NCI-H1092 (cell line): Measurements from ENCODE around the gene LRRTM3.
A peak's percentile ranks its signal among the peaks of the same experiment; 100 is the strongest.

ENCODE experiments used
- DNase-seq: peaks from one replicate; lab custom pipeline; 2025; lab: John Stamatoyannopoulos, UW

Gene LRRTM3

DNA sequence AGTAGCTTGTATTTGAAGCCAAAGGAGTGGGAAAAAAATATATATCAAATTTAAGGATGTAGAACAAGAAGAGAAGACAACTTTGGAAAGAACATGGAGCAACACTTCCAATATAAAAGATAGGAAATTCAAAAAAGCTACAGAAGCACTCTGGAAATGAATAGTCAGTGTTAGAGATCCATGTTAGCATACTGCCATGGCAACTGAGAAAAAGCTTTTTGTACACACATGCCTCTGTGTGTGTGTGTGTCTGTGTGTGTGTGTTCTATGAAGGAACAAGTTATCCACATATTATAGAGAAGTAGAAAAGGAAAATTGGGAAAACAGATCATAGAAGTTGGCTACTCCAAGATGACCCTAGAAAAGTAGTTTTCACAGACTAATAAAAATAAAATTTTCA is 96.3 kb downstream of the LRRTM3 start:
- DNase-seq, result no peak

GRCh38 chr10:67033878-67034277 is 108.0 kb downstream of the LRRTM3 start:
- no peak for DNase-seq

GRCh38 chr10:67036808-67037207 is 111.0 kb downstream of the LRRTM3 start:
- DNase-seq, result no peak

- DNase-seq, result no peak
These were observed 117.2 kb downstream of the LRRTM3 start for GRCh38 chr10:67043041-67043440.

DNA sequence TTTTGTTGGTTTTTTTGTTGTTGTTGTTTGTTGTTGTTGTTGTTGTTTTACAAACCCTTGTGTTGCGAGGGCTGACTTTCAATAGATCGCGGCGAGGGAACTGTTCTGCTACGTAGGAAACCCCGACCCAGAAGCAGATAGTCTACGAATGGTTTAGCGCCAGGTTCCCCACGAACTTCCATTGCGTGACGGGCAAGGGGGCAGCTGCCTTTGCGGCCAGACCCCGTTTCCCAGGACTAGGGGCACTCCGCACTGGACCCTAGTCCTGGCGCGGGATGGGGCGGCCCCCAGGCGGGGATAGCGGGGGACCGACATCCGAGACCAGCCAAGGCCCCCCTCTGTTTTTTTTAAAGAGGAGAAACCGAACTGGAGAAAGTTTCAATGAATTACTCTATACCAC is 119.6 kb downstream of the LRRTM3 start:
- DNase-seq, result no peak

- DNase-seq, result no peak
These were observed 120.7 kb downstream of the LRRTM3 start for GRCh38 chr10:67046507-67046906.

DNA sequence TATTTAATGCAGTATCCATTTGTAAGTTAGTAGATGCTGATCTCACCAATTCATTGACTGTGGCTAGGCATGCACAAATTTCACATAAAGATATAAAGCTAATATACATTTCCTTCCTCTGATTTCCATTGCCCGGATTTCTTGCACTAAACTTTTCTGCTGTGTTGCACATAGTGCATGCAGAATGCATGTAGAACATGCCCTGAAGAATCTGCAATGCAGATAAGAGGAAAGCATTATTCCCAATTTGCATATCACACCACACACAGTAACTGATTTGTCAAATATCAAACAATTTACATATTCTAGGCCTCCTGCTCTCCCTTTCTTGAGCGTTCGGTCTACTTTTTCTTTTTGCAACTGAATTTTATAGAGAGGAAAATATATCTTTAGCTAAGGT is 124.2 kb downstream of the LRRTM3 start:
- DNase-seq, result no peak

- DNase-seq, result no peak
These were observed 124.6 kb downstream of the LRRTM3 start for GRCh38 chr10:67050415-67050814.

GRCh38 chr10:67072654-67073053 is 146.8 kb downstream of the LRRTM3 start:
- no peak for DNase-seq

GRCh38 chr10:67075491-67075971 is 149.7 kb downstream of the LRRTM3 start:
- no peak for DNase-seq

- no peak for DNase-seq
These were observed 150.3 kb downstream of the LRRTM3 start for GRCh38 chr10:67076144-67076543.

GRCh38 chr10:67077376-67077775 is 151.5 kb downstream of the LRRTM3 start:
- no peak for DNase-seq

GRCh38 chr10:67079126-67079525 is 153.3 kb downstream of the LRRTM3 start:
- no peak for DNase-seq

DNA sequence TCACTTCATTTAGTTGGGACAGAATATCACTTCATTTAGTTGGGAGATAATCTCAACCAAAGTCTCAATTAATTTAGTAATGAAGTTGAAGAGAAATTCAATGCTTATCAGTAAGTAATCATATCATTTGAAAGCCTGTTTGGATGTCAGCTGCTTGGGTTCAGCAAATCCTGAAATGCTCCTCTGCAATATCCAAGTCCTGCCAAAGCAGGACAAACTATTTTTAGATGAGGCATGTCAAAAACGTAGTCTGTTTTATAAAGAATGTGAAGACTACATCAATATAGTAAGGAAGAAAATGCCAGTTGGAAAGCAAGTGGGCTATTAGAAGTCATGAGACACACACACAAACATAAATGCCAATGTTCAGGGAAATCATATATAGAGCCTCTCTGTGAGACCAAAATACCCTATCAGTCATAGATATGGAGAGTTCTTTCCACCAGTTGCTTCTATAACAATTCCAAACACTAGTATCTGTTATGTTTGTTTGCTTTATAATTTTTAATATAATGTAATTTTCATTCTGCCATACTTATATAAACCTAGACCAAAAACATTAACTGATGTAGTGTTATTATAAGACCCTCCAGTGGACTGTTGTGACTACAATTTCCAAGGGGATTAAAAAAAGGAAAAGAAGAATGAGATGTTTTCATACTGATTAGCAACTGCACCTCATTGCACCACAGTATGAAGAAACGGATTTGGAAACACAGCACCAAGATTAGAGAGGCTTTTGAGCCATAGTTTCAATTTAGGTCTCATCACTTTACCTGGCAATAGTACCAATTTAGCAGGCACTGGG is 160.7 kb downstream of the LRRTM3 start:
- DNase-seq, result no peak

GRCh38 chr10:67087135-67087425 is 161.2 kb downstream of the LRRTM3 start:
- DNase-seq, result no peak

GRCh38 chr10:67088036-67088435 is 162.2 kb downstream of the LRRTM3 start:
- no peak for DNase-seq

DNA sequence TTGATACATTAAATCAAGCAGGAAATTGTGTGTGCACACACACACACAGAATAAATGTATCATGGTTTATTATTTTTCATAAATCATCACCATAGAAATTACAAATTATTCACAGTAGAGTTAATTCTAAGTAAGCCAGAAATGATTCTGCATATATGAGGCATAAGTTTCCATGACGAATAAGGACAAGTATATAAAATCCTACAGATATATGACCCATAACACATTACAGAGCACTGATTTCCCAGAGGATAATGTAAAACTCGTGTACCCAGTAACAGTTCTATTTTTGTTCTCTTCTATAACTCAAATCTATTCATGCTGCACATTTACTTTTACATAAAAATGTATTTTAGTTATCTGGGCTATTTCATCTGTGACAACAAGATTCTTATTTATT is 169.7 kb downstream of the LRRTM3 start:
- DNase-seq, result no peak

DNA sequence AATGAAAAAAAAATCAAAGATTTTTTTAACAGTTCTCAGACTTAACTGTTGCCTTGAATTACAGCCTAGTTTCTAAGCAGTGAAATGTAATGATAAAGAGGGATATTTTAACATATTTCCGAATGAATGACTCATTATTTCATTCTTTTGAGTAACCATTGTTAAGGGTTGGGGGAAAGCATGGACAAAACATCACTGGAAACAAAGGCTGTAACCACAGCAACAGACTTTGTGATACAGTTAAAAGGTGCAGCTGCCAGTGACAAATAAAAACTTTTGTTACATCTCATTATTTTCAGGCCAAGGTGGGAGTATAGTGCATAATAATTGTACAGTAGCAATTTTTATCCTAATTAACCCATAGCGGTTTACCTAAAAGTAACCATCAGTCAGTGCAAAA is 172.6 kb downstream of the LRRTM3 start:
- DNase-seq, result no peak

- DNase-seq, result no peak
These were observed 175.1 kb downstream of the LRRTM3 start for GRCh38 chr10:67100951-67101350.

DNA sequence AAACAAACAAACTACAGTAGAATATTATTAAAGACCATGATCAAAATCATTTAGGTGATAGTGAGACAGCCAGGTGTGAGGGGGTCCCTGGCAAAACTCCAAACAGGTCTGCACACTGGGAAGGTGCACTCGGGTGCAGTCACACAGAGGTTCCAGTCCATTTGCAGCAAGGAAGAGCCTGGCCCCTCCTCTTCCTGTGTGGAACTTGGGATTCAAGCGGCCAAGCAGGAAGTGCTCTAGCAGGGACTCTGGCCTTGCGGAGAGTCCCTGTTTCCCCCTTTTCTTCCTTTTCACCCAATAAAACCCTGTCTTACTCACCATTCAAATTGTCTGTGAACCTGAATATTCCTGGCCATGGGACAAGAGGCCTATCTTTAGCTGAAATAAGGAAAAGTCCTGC is 181.8 kb downstream of the LRRTM3 start:
- no peak for DNase-seq

DNA sequence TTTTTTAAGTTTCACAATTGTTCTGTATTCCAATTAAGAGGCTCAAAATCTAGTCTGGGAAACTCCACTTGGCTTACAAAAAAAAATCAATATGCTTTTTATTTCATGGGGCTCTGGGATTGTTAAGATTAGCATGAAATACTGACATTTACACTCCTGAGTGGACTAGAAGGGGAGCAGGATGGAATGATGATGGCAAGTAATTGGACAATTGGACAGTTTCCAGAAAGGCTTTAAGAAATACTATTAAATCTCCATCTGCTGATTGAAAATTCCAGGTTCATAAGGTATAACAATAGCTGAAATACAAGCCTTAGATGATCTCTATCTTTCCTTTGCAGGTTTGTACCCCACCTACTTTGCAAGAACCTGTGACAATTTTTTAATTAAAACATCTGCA is 184.4 kb downstream of the LRRTM3 start:
- DNase-seq, result peak; percentile 62

GRCh38 chr10:67112765-67113164 is 186.9 kb downstream of the LRRTM3 start:
- no peak for DNase-seq

DNA sequence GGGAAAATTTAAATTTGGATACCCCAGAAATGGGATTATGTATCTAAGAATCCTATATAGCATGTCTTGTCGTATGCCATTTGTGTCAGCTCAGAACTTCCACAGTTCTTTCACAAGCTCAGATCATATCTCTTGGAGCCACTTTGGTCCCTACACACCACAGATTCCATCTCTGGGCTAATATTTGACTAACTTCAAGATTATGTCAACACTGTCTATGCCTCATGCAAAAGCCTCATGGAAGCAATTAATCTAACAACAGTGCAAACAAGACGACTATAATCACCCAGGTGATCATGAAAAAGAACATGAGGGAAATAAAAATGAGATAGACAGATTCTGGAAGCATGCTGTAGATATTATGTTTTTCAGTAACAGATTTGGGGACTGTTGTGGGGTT is 189.1 kb downstream of the LRRTM3 start:
- DNase-seq, result peak; percentile 5

DNA sequence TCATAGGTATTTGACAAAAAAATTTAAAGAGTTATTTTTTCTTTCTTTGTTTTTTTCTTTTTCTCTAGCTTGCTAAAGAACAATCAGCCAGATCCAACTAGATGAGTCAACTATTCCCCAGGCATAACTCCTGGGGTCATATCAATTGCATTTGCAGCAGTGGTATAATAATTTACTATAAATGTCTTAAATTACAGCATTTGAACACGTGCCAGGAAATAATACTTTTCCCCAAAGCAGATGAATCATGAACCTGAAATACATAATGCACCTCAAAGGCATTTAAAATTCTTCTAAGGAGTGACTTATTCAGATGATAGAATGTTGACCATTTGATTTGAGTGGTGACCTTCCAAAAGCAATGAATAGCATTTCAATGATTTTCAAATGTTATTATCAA is 190.1 kb downstream of the LRRTM3 start:
- DNase-seq, result no peak
